Measurements from ENCODE around the gene OR10A3.
"Not testable (repeated sequence)": the region's sequence is repeated elsewhere in the genome, so short reads cannot be mapped to it uniquely, and the experiment has no call there.

OR10A3 gene

DNA sequence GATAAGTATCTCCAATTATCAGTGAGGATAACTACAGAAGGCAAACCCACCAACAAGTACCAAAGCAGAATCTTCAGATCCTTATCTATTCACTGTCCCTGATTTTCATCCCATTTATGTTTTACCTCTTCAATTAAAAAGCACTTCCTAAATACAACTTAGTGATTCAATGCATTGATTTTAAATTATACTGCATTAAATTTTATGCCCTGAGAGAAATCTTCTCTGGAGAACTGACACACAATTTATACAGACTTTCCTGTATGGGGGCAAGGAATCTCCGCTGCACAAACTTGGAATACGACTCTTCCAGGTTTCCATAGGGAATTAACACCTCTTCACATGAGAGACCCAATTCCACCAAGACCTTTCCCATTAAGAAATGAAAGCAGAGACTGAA, at the start of gene OR10A3:
Gene OR10A3, minus strand, starts transcription at position 101 of the 400 bp plus-strand sequence. CDS start 2,188 bp downstream, outside the sequence.
- TF ChIP-seq, protein P1, sequence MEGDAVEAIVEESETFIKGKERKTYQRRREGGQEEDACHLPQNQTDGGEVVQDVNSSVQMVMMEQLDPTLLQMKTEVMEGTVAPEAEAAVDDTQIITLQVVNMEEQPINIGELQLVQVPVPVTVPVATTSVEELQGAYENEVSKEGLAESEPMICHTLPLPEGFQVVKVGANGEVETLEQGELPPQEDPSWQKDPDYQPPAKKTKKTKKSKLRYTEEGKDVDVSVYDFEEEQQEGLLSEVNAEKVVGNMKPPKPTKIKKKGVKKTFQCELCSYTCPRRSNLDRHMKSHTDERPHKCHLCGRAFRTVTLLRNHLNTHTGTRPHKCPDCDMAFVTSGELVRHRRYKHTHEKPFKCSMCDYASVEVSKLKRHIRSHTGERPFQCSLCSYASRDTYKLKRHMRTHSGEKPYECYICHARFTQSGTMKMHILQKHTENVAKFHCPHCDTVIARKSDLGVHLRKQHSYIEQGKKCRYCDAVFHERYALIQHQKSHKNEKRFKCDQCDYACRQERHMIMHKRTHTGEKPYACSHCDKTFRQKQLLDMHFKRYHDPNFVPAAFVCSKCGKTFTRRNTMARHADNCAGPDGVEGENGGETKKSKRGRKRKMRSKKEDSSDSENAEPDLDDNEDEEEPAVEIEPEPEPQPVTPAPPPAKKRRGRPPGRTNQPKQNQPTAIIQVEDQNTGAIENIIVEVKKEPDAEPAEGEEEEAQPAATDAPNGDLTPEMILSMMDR (IDR thresholded peaks at IDR 0.05; ENCODE audit: extremely low read depth, missing control alignments): no peak
- no peak for DNase-seq (ENCODE audit: low spot score)

- DNase-seq (ENCODE audit: low spot score): not testable (repeated sequence)
Measured at GRCh38 chr11:7987560-7987883, 46.0 kb upstream of the OR10A3 start.

- TF ChIP-seq, protein P1 (IDR thresholded peaks at IDR 0.05; ENCODE audit: extremely low read depth, missing control alignments): peak; percentile 79
- DNase-seq (ENCODE audit: low spot score): peak; percentile 94
Measured at GRCh38 chr11:7986768-7987559, 45.5 kb upstream of the OR10A3 start, which contains the start of gene EIF3F. EIF3F (plus strand) TSS chr11:7987337; CDS start chr11:7987353, 16 bp downstream.

- TF ChIP-seq, protein P1 (IDR thresholded peaks at IDR 0.05; ENCODE audit: extremely low read depth, missing control alignments): no peak
Measured at GRCh38 chr11:7983832-7984590, 42.5 kb upstream of the OR10A3 start.

GRCh38 chr11:7982582-7983119, 41.1 kb upstream of the OR10A3 start:
- no peak for DNase-seq (ENCODE audit: low spot score)

More at GRCh38 chr11:7983832-7984590, 42.5 kb upstream of the OR10A3 start:
- no peak for DNase-seq (ENCODE audit: low spot score)

DNA sequence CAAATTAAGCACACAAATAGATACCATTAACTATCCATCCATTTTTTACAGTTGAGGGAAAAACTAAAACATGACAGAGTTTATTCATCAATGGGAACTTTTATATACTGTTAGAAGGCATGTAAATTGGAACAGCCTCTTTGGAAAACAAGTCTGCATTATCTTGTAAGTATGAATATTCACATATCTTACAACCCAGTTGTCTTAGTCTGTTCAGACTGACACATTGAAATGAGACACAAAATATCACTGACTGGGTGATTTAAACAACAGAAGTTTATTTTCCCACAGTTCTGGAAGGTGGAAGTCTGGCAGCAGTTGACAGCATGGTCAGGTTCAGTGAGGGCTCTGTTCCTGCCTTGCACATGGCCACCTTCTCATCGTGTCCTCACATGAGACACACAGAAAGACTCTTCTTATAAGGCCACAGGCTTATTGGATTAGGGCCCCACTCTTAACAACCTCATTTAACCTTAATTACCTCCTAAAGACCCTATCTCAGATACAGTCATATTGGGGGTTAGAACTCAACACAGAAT, 40.2 kb upstream of the OR10A3 start:
- TF ChIP-seq, protein P1 (IDR thresholded peaks at IDR 0.05; ENCODE audit: extremely low read depth, missing control alignments): no peak
- no peak for DNase-seq (ENCODE audit: low spot score)

More at GRCh38 chr11:7982582-7983119, 41.1 kb upstream of the OR10A3 start:
- TF ChIP-seq, protein P1 (IDR thresholded peaks at IDR 0.05; ENCODE audit: extremely low read depth, missing control alignments): no peak

GRCh38 chr11:7977232-7977917, 35.9 kb upstream of the OR10A3 start:
- TF ChIP-seq, protein P1 (IDR thresholded peaks at IDR 0.05; ENCODE audit: extremely low read depth, missing control alignments): no peak
- no peak for DNase-seq (ENCODE audit: low spot score)
